ENCODE results near the gene TMEM258. TPM values are rescaled to one million over a fixed set of nuclear protein-coding genes. Genes with fewer than 3 reads are reported as not detected.

The TMEM258 gene
- total RNA-seq, 2 experiments from 2014 or later: 192 to 196 TPM

Other genes with a start within 250 kb of the TMEM258 start
- gene SYT7, start 211.5 kb downstream of the TMEM258 start, total RNA-seq: not detected
- under 1 TPM; 0.10 to 0.13 TPM for gene DAGLA, start 112.2 kb downstream of the TMEM258 start, total RNA-seq
- gene MYRF, start 40.0 kb downstream of the TMEM258 start, total RNA-seq: 1 to 10 TPM; 4.6 to 4.9 TPM
- gene FEN1, start 312 bp upstream of the TMEM258 start, total RNA-seq: 100 to 1,000 TPM; 104 to 105 TPM
- 10 to 100 TPM; 63.6 to 68.2 TPM for gene FADS1, start 24.4 kb upstream of the TMEM258 start, total RNA-seq
- 100 to 1,000 TPM; 251 to 253 TPM for gene FADS2, start 35.7 kb upstream of the TMEM258 start, total RNA-seq
- gene FADS3, start 98.9 kb upstream of the TMEM258 start, total RNA-seq: 1 to 10 TPM; 5.2 to 5.4 TPM
- gene RAB3IL1, start 125.0 kb upstream of the TMEM258 start, total RNA-seq: not detected
- under 1 TPM; 0.25 to 0.30 TPM for gene BEST1, start 157.8 kb upstream of the TMEM258 start, total RNA-seq
- 1,000 to 10,000 TPM; 1,164 to 1,189 TPM for gene FTH1, start 175.0 kb upstream of the TMEM258 start, total RNA-seq

All from activated CD4-positive, alpha-beta memory T cell treated with anti-CD3 and anti-CD28 coated beads, Interleukin-2, amount 10 ng/mL, durations not matched to agents 7 days and 5 days (primary cell).